H1 (cell line): ENCODE measurements around the gene ARRDC1. TPM values are rescaled to one million over a fixed set of nuclear protein-coding genes. Genes with fewer than 3 reads are reported as not detected.

Source experiments
- CHD2 ChIP-seq: IDR thresholded peaks from 2 replicates; pipeline ENCODE4 v1.6.1; 2012; ENCODE audit warnings: low read length, improper control_type of control experiment
- CREB1 ChIP-seq: IDR thresholded peaks from 2 replicates; pipeline ENCODE4 v1.6.1; 2012; ENCODE audit warnings: inconsistent platforms
- E2F6 ChIP-seq: IDR thresholded peaks from 2 replicates; pipeline ENCODE4 v1.6.1; 2012; ENCODE audit warnings: inconsistent platforms
- EGR1 ChIP-seq: IDR thresholded peaks from 2 replicates; pipeline ENCODE4 v1.6.1; 2011; ENCODE audit warnings: low read depth, low read length, borderline replicate concordance
- EP300 ChIP-seq, 2 experiments: IDR thresholded peaks; 1 replicate in 1 of 2; 2 replicates in 1 of 2; pipeline ENCODE4 v1.6.1; 2011 to 2012; ENCODE audit warnings: low read depth in 2 of 2, low read length in 2 of 2, mild to moderate bottlenecking in 2 of 2, borderline replicate concordance in 1 of 2, inconsistent platforms in 1 of 2, moderate library complexity in 1 of 2
- GABPA ChIP-seq: IDR thresholded peaks from 2 replicates; pipeline ENCODE4 v1.6.1; 2011; ENCODE audit warnings: mild to moderate bottlenecking, low read length, moderate library complexity, borderline replicate concordance; ENCODE audit not compliant: insufficient read depth
- HDAC6 ChIP-seq: IDR thresholded peaks from one replicate; pipeline ENCODE4 v1.7.1; 2012; ENCODE audit warnings: low read depth, mild to moderate bottlenecking, inconsistent platforms, low read length, moderate library complexity
- JUND ChIP-seq: IDR thresholded peaks from 2 replicates; pipeline ENCODE4 v1.6.1; 2011; ENCODE audit warnings: mild to moderate bottlenecking, improper control_type of control experiment, low read length
- KDM1A ChIP-seq: fragments of 200-600, 300-600 bp; sonication (generic); IDR thresholded peaks from 2 replicates; pipeline ENCODE4 v1.7.1; 2016; ENCODE audit warnings: mild to moderate bottlenecking, low read length, borderline replicate concordance
- MAX ChIP-seq: IDR thresholded peaks from 2 replicates; pipeline ENCODE4 v1.6.1; 2012; ENCODE audit warnings: inconsistent platforms
- NANOG ChIP-seq: IDR thresholded peaks from 2 replicates; pipeline ENCODE4 v1.6.1; 2011; ENCODE audit warnings: low read length, low read depth, mild to moderate bottlenecking, inconsistent platforms; ENCODE audit not compliant: insufficient read depth, poor library complexity, severe bottlenecking
- NRF1 ChIP-seq: IDR thresholded peaks from 2 replicates; pipeline ENCODE4 v1.6.1; 2011; ENCODE audit warnings: mild to moderate bottlenecking, low read depth, low read length, improper control_type of control experiment
- PHF8 ChIP-seq: fragments of 200-600 bp; sonication (generic); conservative IDR thresholded peaks from 2 replicates; pipeline ENCODE4 v1.7.1; 2012; ENCODE audit warnings: low read depth, mild to moderate bottlenecking, inconsistent platforms, low read length, moderate library complexity
- RNF2 ChIP-seq: fragments of 200-900, 300-1000 bp; sonication (generic); IDR thresholded peaks from 2 replicates; pipeline ENCODE4 v1.7.1; 2016; ENCODE audit warnings: borderline replicate concordance, low read depth, mild to moderate bottlenecking, antibody characterized with exemption, low read length; ENCODE audit not compliant: poor library complexity, severe bottlenecking; ENCODE audit errors: missing control alignments
- SP2 ChIP-seq: IDR thresholded peaks from 2 replicates; pipeline ENCODE4 v1.6.1; 2012; ENCODE audit warnings: mild to moderate bottlenecking, low read length, inconsistent platforms
- TEAD4 ChIP-seq: IDR thresholded peaks from 2 replicates; pipeline ENCODE4 v1.6.1; 2012; ENCODE audit warnings: low read depth, low read length, inconsistent platforms, mixed read lengths
- USF2 ChIP-seq: IDR thresholded peaks from 2 replicates; pipeline ENCODE4 v1.6.1; 2011; ENCODE audit warnings: low read length, improper control_type of control experiment
- polyA plus RNA-seq, 7 experiments: library from polyadenylated mRNA; depleted of rRNA in 3 of 7; stranded (reverse) in 5 of 7; unstranded in 2 of 7; fragments of >200 nt in 5 of 7; fragments of 200-250 nt in 2 of 7; gene quantifications; 1 replicate in 5 of 7; 2 replicates in 1 of 7; 4 replicates in 1 of 7; pipeline versions ENCODE4 v1.2.1 to v1.2.3, GENCODE V29; 2011 to 2013; ENCODE audit warnings: missing spikeins in 2 of 7, mixed read lengths in 2 of 7
- total RNA-seq: library from RNA; stranded (reverse); fragmentation: NEBNext Ultra II Directional; extraction: Animal tissue kit (Norgen Biotek cat#: 25700); gene quantifications from 2 replicates; pipeline ENCODE4 v1.2.1, GENCODE V29; 2021

ARRDC1 gene
- total and polyA plus RNA-seq, 2 of the 8 experiments (the other 6 are each of a cell fraction or from before 2014, with no cell fraction given), result 22.0 to 58.4 TPM

- no peak for TF ChIP-seq E2F6
- no peak; the same call in 1 of the 2 replicates for TF ChIP-seq GABPA
- TF ChIP-seq CHD2, result no peak; the same call in 1 of the 2 replicates
- TF ChIP-seq NRF1, result peak; percentile 99
- TF ChIP-seq NANOG, result no peak
- TF ChIP-seq TEAD4, result no peak
- peak; percentile 72 for TF ChIP-seq CREB1
- no peak for TF ChIP-seq EGR1
- no peak for TF ChIP-seq SP2
- TF ChIP-seq JUND, result no peak
- no peak for TF ChIP-seq MAX
- TF ChIP-seq RNF2, result no peak
- peak; percentile 81 for TF ChIP-seq PHF8
- TF ChIP-seq EP300 (IDR thresholded peaks at IDR 0.05; ENCODE audit: borderline replicate concordance in 1 of 2, low read depth in 2 of 2, low read length in 2 of 2), result no peak
- no peak for TF ChIP-seq KDM1A
- TF ChIP-seq HDAC6, result no peak
- TF ChIP-seq USF2, result no peak
Measured at GRCh38 chr9:137618105-137619067, 12.9 kb downstream of the ARRDC1 start, which contains the start of gene EHMT1 (continued).
